Epithelial cell of esophagus (primary cell): Measurements from ENCODE around the gene BCCIP.

Source experiments
- DNase-seq: peaks from one replicate; pipeline ENCODE4 v3.0.0; 2010; ENCODE audit warnings: low read depth
- H3K4me3 ChIP-seq: 2 replicates; pipeline ENCODE4 v1.5.1; 2011; ENCODE audit warnings: mild to moderate bottlenecking, low read length, control low read depth
- CTCF ChIP-seq: IDR thresholded peaks from 2 replicates; pipeline ENCODE4 v1.5.1; 2011; ENCODE audit warnings: low read depth, mild to moderate bottlenecking, low read length, control low read depth, inconsistent platforms; ENCODE audit not compliant: insufficient read depth; ENCODE audit errors: missing control alignments

Gene BCCIP

DNA sequence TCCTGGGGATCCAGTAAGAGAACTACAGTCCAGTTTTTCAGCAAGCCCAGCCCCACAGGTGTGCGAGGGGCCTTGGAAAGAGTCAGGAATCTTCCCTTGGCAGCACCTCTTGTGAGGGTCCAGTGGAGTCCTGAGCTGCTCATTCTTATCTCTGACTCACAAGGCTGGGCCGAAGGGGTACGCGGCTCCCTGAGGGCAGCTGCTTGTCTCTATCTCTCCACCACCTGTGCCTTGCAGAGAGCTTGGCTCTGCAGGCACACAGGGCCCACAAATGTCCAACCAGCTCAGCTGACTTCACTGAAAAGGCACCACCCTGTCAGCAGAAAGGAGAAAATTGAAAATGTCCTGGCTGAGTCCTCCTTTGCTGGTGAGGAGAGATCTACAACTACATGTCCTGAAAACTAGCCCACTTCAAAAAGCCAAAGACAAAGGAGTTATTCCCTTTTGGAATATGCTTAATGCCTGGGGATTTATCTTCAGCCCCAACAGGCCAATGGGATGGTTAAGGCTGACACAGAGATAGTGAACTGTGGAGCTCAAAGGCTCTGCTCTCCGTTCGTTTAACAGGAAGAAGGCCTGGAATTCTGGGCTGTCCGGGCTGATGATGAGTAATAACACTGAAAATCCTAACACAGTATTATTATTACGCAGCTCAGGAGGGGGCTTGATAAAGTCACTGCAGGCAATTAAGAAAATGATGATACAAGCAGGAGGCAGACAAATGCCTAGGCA, 23.7 kb upstream of the BCCIP start:
- TF ChIP-seq CTCF = no peak
- H3K4me3 ChIP-seq = no peak overlapping the region
- no peak for DNase-seq

DNA sequence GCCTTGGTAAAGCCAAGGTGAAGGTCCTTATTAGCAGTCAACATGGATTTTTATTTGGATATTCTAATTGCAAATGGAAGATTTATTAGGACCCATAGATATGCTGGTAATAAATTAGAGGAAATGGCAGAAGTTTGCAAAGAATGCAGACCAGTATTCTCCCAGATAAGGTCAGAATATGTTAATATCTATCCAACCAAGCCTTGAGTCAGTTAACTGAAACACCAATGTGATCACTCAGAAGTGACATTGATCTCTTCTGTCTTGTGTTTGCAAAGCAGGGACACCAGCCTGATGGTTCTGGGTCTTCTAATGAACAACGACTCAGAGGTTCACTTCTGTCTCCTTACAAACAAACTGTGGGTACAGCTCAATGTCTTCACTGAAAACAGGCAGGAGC, 21.8 kb upstream of the BCCIP start:
- no peak for TF ChIP-seq CTCF
- no peak for DNase-seq
- H3K4me3 ChIP-seq = no peak overlapping the region

- H3K4me3 ChIP-seq = no peak overlapping the region
- no peak for TF ChIP-seq CTCF
- DNase-seq = no peak
Measured at GRCh38 chr10:125802131-125802530, 21.2 kb upstream of the BCCIP start.

- no peak for TF ChIP-seq CTCF
- DNase-seq = peak; percentile 19
- H3K4me3 ChIP-seq = no peak overlapping the region
Measured at GRCh38 chr10:125802739-125803138, 20.6 kb upstream of the BCCIP start.

DNA sequence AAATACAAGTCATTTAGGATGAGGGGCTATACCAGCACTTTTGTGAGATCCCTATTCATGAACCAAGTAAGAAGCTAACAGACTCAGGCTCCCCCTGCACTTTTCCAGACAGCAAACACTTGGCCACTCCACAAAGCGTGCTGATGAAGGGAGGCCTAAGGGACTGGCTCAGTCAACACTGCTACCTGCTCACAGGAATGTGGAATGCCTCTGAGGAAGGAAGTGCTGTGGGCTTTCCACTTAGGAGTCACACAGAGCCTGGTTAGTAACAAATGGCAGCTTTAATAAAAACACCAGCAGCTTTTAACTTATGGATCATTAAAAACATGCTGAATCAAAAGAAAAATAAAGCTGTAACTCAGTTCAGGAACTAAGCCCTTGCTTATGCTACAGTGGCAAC, 15.3 kb upstream of the BCCIP start:
- DNase-seq = no peak
- TF ChIP-seq CTCF = no peak
- H3K4me3 ChIP-seq = no peak overlapping the region

GRCh38 chr10:125811251-125811650, 12.1 kb upstream of the BCCIP start:
- no peak overlapping the region for H3K4me3 ChIP-seq
- TF ChIP-seq CTCF = no peak
- DNase-seq = no peak

DNA sequence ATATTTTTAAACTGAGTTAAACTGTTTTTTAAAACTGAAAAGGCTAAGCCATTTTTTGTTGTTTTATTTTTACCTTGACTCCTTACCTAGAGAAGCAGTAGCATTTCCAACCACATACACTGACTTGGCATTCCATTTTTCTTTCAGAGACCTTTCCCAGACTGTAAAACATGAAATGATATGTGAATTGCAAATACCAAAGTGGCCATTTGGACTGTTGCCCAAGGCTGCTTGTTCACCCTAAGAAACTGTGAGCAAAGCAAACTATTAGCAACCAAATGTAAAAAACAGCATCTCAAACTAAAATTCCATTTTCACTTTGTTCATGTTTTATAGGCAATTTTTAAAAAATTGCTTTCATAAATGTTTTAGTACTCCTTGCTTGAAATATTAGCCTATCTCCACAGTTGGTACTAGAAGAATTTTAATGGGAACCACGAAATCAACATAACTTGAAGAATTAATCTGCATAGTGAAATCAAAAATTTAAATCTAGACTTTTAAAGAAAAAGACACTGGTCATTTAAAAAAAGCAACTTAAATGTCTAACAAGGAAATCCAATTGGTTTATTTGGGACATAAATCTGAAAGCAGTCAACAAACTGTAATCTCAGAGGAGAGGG, 11.1 kb upstream of the BCCIP start:
- H3K4me3 ChIP-seq = no peak overlapping the region
- no peak for TF ChIP-seq CTCF
- DNase-seq = no peak
